Measurements from ENCODE around the gene CRTAP.
"Not testable (repeated sequence)": the region's sequence is repeated elsewhere in the genome, so short reads cannot be mapped to it uniquely, and the experiment has no call there.

DNA sequence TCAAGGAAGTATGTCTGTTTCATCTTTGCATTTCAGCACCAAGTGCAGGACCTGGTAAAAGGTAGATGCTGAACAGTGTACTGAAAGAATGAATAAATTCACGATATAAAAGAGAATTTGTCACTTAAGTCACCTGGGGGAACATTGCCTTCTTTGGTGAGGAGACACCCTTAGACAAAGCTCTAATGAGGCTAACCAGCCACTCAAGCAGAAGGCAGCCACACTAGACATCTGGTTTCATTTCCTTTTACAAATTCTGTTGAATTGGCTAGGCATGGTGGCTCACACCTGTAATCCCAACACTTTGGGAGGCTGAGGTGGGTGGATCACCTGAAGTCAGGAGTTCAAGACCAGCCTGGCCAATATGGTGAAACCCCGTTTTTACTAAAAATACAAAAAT is 7.0 kb upstream of the CRTAP start:
- TF ChIP-seq CTCF, POLR2A, POLR2AphosphoS5 (IDR thresholded peaks at IDR 0.05): not testable (repeated sequence)
